Endothelial cell of umbilical vein (primary cell): ENCODE data around the gene AKR7A2. TPM values are rescaled to one million over a fixed set of nuclear protein-coding genes. Genes with fewer than 3 reads are reported as not detected.

ENCODE experiments used
- BruUV-seq: library from RNA; stranded (reverse); fragments of 400-500 nt; replicated peaks from 2 replicates; lab custom pipeline; 2021; lab: Mats Ljungman, UMichigan
- CTCF ChIA-PET: fragments of 300-600, 350-600 bp; sonication (Branson Sonifier 250); formaldehyde crosslinking; loops from one replicate; lab custom pipeline; 2021; ENCODE audit warnings: antibody characterized with exemption, inconsistent platforms; lab: Charles Lee
- POLR2A ChIA-PET: fragments of 300-600, 350-600 bp; sonication (Branson Sonifier 250); formaldehyde crosslinking; loops from one replicate; lab custom pipeline; 2021; ENCODE audit warnings: antibody characterized with exemption, inconsistent platforms; lab: Charles Lee
- DNase-seq: peaks from one replicate; pipeline ENCODE4 v3.0.0-alpha.2; 2011; ENCODE audit warnings: low read depth, low spot score
- FAIRE-seq: peaks from 2 replicates; lab custom pipeline; 2011; peaks lifted over from hg19 to GRCh38; lab: Jason Lieb, UNC
- H2AFZ ChIP-seq: 2 replicates; pipeline ENCODE4 v1.6.0; 2012; ENCODE audit warnings: low read depth, low read length, control low read depth, inconsistent platforms
- H3K27ac ChIP-seq: 2 replicates; pipeline ENCODE4 v1.5.1; 2011; ENCODE audit warnings: low read depth, mild to moderate bottlenecking, control low read depth, low read length, moderate library complexity; ENCODE audit not compliant: insufficient read depth
- H3K27me3 ChIP-seq, 2 experiments: 2 replicates each; pipeline versions ENCODE4 v1.6.0 to v1.6.1; 2011; ENCODE audit warnings: low read length in 2 of 2, mixed read lengths in 1 of 2; ENCODE audit not compliant: control insufficient read depth in 2 of 2, insufficient read depth in 2 of 2
- H3K36me3 ChIP-seq, 2 experiments: 2 replicates in 1 of 2; 3 replicates in 1 of 2; pipeline ENCODE4 v1.5.1; 2011; ENCODE audit warnings: low read length in 2 of 2, mild to moderate bottlenecking in 1 of 2, moderate library complexity in 1 of 2; ENCODE audit not compliant: control insufficient read depth in 2 of 2, insufficient read depth in 2 of 2; ENCODE audit errors: extremely low read depth in 1 of 2
- H3K4me1 ChIP-seq: 3 replicates; pipeline ENCODE4 v1.5.1; 2011; ENCODE audit warnings: mild to moderate bottlenecking, low read length; ENCODE audit not compliant: control insufficient read depth, insufficient read depth; ENCODE audit errors: extremely low read depth
- H3K4me2 ChIP-seq: 2 replicates; pipeline ENCODE4 v1.6.1; 2011; ENCODE audit warnings: low read length, control low read depth, mixed read lengths; ENCODE audit not compliant: insufficient read depth
- H3K4me3 ChIP-seq, 3 experiments: fragments of 200-600 bp in 1 of 3; sonication (generic), shearing (Covaris generic) in 1 of 3; replicated peaks in 1 of 3; 2 replicates each; pipeline ENCODE4 v1.5.1; 2011 to 2016; ENCODE audit warnings: control low read depth in 3 of 3, low read length in 3 of 3, mild to moderate bottlenecking in 2 of 3, inconsistent platforms in 1 of 3, low read depth in 1 of 3, moderate library complexity in 1 of 3; ENCODE audit not compliant: insufficient read depth in 1 of 3
- H3K79me2 ChIP-seq: 2 replicates; pipeline ENCODE4 v1.6.0; 2012; ENCODE audit warnings: low read length, inconsistent platforms; ENCODE audit not compliant: control insufficient read depth, insufficient read depth
- H3K9ac ChIP-seq: replicated peaks from 2 replicates; pipeline ENCODE3; 2011; ENCODE audit warnings: low read length, control low read depth; ENCODE audit not compliant: insufficient read depth; ENCODE audit errors: extremely low read depth
- H3K9me1 ChIP-seq: replicated peaks from 3 replicates; pipeline ENCODE4 v1.6.0; 2011; ENCODE audit warnings: mild to moderate bottlenecking, low read length; ENCODE audit not compliant: control insufficient read depth, insufficient read depth; ENCODE audit errors: extremely low read depth
- H3K9me3 ChIP-seq: replicated peaks from 2 replicates; pipeline ENCODE4 v1.5.1; 2012; ENCODE audit warnings: low read length, inconsistent platforms; ENCODE audit not compliant: control insufficient read depth, insufficient read depth
- H4K20me1 ChIP-seq: replicated peaks from 2 replicates; pipeline ENCODE3; 2011; ENCODE audit warnings: mild to moderate bottlenecking, low read length; ENCODE audit not compliant: control insufficient read depth, insufficient read depth; ENCODE audit errors: extremely low read depth
- EZH2 ChIP-seq: IDR thresholded peaks from 2 replicates; pipeline ENCODE4 v1.6.1; 2012; ENCODE audit warnings: borderline replicate concordance, low read depth, mild to moderate bottlenecking, moderate library complexity, low read length, inconsistent platforms; ENCODE audit not compliant: severe bottlenecking
- FOS ChIP-seq: IDR thresholded peaks from 2 replicates; pipeline ENCODE4 v1.6.1; 2011; ENCODE audit warnings: mild to moderate bottlenecking, low read length, moderate library complexity, borderline replicate concordance; ENCODE audit not compliant: insufficient read depth
- GATA2 ChIP-seq: IDR thresholded peaks from 2 replicates; pipeline ENCODE4 v1.7.0; 2011; ENCODE audit warnings: low read depth, mild to moderate bottlenecking, moderate library complexity, mixed read lengths, low read length; ENCODE audit not compliant: insufficient read length, insufficient read depth
- JUN ChIP-seq: IDR thresholded peaks from 2 replicates; pipeline ENCODE4 v1.6.1; 2011; ENCODE audit warnings: borderline replicate concordance, low read depth; ENCODE audit not compliant: insufficient read length, insufficient read depth
- MYC ChIP-seq: IDR thresholded peaks from one replicate; pipeline ENCODE4 v1.6.1; 2011; ENCODE audit warnings: mild to moderate bottlenecking, low read depth, low read length
- POLR2A ChIP-seq: IDR thresholded peaks from 2 replicates; pipeline ENCODE4 v1.6.1; 2012; ENCODE audit warnings: low read depth, mild to moderate bottlenecking, control low read depth, low read length
- POLR2AphosphoS5 ChIP-seq: IDR thresholded peaks from 2 replicates; pipeline ENCODE4 v1.6.1; 2012; ENCODE audit warnings: low read depth, mild to moderate bottlenecking, control low read depth, low read length, moderate library complexity; ENCODE audit not compliant: insufficient read depth
- dilution Hi-C: fragments of 300-500 bp; cut with MboI; formaldehyde crosslinking; loops from one replicate; pipeline ENCODE4 v1.15.0; 2019; ENCODE audit warnings: low sequenced_read_pairs; ENCODE audit not compliant: extremely low pct_ligation_motif_present
- intact Hi-C: fragments of 100-400 bp; cut with micrococcal nuclease; formaldehyde crosslinking; loops from one replicate; pipeline ENCODE4 v1.10.0; 2022
- polyA plus RNA-seq, 4 experiments: library from polyadenylated mRNA; depleted of rRNA in 3 of 4; stranded (reverse) in 3 of 4; unstranded in 1 of 4; fragments of >200 nt; gene quantifications; 2 replicates each; pipeline versions ENCODE4 v1.2.1 to v1.2.3, GENCODE V29; 2011 to 2012; ENCODE audit warnings: missing spikeins in 1 of 4
- total RNA-seq: library from RNA; stranded (reverse); gene quantifications from 2 replicates; pipeline ENCODE4 v1.2.3, GENCODE V29; 2021
- TF ChIP-seq, protein P1 (sequence below): IDR thresholded peaks from 2 replicates; pipeline ENCODE4 v1.6.1; 2011; ENCODE audit not compliant: insufficient read depth, insufficient read length
- TF ChIP-seq, protein P2 (sequence below), 2 donors: IDR thresholded peaks; 1 replicate in 1 of 2; 2 replicates in 1 of 2; pipeline ENCODE4 v1.5.1; 2011; ENCODE audit warnings: low read length in 2 of 2, mild to moderate bottlenecking in 2 of 2, moderate library complexity in 2 of 2, control low read depth in 1 of 2, inconsistent platforms in 1 of 2, low read depth in 1 of 2; ENCODE audit not compliant: insufficient read depth in 1 of 2; ENCODE audit errors: extremely low read depth in 1 of 2

The AKR7A2 gene
- total and polyA plus RNA-seq, 2 donors (not counting 3 experiments of a cell fraction or from before 2014, with no cell fraction given): 48.0 to 70.7 TPM

DNA sequence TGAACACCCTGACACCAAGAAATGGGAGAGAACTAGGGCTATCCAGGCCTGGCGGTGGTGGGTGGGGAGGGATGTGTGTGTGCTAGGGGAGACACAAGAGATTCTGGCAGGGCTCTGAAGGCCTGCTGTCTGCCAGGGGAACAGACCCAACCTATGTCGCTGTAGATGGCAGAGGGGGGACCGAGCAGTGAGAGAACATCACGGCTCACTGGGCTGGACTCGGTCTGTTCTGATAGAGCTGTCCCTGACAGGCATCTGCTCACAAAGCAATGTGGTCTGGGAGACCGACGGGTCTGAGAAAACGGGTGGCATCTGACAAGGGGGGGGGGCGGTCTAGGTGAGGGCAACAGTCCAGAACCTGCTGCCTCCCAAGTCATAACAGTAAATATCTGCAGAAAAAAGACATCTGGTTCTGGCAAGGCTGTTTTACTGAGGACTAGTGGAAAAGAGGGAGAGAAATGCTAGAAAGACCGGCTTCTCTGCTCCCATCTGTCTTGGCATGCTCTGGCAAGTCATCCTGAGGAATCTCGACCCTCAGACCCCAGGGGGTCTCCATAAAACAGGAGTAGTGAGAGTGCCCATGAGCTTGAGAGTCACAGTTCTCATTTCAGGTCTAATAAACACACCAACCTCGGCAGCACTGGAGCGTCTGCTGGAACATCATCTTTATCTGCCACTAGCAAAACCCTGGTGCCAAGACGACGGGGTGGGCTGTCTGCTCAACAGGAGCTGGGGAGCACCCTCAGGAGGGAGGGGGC is 36.7 kb upstream of the AKR7A2 start:
- DNase-seq (no peak), FAIRE-seq (no peak)
- no peaks in the 10 kb centered on the region for H3K4me1 ChIP-seq
- no peaks in the 10 kb centered on the region for H4K20me1 ChIP-seq
- no TSS peak for BruUV-seq
- TF ChIP-seq, protein P1, sequence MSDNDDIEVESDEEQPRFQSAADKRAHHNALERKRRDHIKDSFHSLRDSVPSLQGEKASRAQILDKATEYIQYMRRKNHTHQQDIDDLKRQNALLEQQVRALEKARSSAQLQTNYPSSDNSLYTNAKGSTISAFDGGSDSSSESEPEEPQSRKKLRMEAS: no peak
- TF ChIP-seq MYC: no peak
- no peak for TF ChIP-seq EZH2
- TF ChIP-seq POLR2A: no peak
- TF ChIP-seq, protein P2, sequence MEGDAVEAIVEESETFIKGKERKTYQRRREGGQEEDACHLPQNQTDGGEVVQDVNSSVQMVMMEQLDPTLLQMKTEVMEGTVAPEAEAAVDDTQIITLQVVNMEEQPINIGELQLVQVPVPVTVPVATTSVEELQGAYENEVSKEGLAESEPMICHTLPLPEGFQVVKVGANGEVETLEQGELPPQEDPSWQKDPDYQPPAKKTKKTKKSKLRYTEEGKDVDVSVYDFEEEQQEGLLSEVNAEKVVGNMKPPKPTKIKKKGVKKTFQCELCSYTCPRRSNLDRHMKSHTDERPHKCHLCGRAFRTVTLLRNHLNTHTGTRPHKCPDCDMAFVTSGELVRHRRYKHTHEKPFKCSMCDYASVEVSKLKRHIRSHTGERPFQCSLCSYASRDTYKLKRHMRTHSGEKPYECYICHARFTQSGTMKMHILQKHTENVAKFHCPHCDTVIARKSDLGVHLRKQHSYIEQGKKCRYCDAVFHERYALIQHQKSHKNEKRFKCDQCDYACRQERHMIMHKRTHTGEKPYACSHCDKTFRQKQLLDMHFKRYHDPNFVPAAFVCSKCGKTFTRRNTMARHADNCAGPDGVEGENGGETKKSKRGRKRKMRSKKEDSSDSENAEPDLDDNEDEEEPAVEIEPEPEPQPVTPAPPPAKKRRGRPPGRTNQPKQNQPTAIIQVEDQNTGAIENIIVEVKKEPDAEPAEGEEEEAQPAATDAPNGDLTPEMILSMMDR (IDR thresholded peaks at IDR 0.05; ENCODE audit: extremely low read depth in 1 of 2, insufficient read depth in 1 of 2, low read depth in 1 of 2, low read length in 2 of 2): no peak
- TF ChIP-seq JUN: no peak
- TF ChIP-seq POLR2AphosphoS5: no peak
- no peak for TF ChIP-seq GATA2
- TF ChIP-seq FOS: no peak
- H3K79me2 ChIP-seq: no peaks in the 10 kb centered on the region
- no peaks in the 10 kb centered on the region for H3K9me3 ChIP-seq
- no peak overlapping the region for H2AFZ ChIP-seq
- CTCF ChIA-PET: interaction anchor here (0.8 to 10.6 kb wide), 4 partner anchors 36 to 313 kb away, joined by 3 to 99 read pairs (median 3); partner anchors contain the start of gene SLC66A1
- H3K4me3 ChIP-seq: no peak overlapping the region
- peaks cover 0 to 44% of the 10 kb centered on the region in 2 experiments for H3K36me3 ChIP-seq
- no peak overlapping the region for H3K4me2 ChIP-seq
- intact Hi-C loops (no loop called here), dilution Hi-C loops (no loop called here)
- H3K27ac ChIP-seq: no peak overlapping the region
- no peaks in the 10 kb centered on the region for H3K9me1 ChIP-seq
- H3K27me3 ChIP-seq: no peaks in the 10 kb centered on the region
- no peak overlapping the region for H3K9ac ChIP-seq
- POLR2A ChIA-PET: no interaction called here
